IPS DF 19.7 (cell line): ENCODE data around the gene GHSR.

Source experiments
- DNase-seq: peaks from one replicate; pipeline ENCODE4 v3.0.0-alpha.2; 2013; ENCODE audit warnings: low read depth, low spot score

Gene GHSR

DNA sequence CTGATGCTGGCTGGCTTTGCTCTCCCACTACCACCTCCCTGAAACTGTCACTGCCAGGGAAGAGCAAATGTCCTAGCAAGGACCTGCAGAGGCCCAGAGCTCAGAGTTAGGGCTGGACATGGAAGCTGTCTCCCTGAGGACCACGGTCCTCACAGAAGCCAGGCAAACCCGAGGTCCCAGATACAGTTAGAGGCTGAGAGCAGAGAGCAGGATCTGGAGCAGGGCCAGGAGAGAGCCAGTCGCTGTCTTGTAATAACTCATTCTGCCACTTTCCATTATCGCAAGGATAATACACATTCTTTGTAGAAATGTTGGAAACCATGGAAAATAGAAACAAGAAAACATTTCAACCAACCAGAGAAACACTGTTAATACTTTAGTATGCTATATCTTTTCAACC lies 10.1 kb downstream of the GHSR start:
- no peak for DNase-seq

- no peak for DNase-seq
These were observed 10.5 kb downstream of the GHSR start for GRCh38 chr3:172437713-172438112.

- DNase-seq: no peak
These were observed 32.9 kb downstream of the GHSR start for GRCh38 chr3:172415323-172415722.

GRCh38 chr3:172411478-172411947 lies 36.7 kb downstream of the GHSR start:
- no peak for DNase-seq

GRCh38 chr3:172410702-172411477 lies 37.4 kb downstream of the GHSR start:
- no peak for DNase-seq

DNA sequence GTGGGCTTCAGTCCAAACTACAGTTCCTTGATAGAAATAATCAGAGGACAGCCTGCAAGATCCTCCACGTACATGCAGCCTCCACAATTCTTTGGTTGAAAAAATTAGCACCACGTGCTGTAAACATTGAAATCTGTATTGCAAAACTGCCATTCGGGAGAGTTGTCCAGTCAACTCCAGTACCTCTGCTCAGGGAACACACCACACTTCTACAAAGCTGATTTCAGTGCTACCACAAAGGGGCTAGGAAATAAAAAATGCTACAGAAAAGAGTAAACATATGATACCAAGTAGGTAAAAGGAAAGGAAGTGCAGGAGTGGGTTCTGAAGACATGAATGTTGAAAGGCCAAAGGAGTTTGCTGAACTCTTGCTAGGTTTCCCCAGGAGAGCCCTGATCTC lies 40.4 kb downstream of the GHSR start:
- no peak for DNase-seq

DNA sequence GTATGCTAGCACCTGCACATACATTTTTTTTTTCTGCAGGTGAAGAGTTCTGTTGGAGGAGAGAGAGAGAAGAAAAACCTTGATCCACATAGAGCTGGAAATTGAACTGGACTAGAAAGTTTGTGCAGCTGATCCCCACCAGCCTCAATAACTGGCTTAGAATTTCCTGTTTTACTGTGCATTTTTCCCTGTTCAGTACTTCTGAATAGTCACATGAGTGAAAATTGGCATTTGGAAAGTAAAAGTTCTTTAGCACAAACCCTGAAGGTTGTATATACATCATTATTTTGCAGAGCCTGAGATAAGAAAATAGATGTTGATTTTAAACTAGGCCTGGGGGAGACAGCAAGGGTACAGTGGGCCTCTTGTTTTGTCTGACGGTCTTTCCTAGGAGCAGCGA lies 42.3 kb downstream of the GHSR start:
- no peak for DNase-seq

DNA sequence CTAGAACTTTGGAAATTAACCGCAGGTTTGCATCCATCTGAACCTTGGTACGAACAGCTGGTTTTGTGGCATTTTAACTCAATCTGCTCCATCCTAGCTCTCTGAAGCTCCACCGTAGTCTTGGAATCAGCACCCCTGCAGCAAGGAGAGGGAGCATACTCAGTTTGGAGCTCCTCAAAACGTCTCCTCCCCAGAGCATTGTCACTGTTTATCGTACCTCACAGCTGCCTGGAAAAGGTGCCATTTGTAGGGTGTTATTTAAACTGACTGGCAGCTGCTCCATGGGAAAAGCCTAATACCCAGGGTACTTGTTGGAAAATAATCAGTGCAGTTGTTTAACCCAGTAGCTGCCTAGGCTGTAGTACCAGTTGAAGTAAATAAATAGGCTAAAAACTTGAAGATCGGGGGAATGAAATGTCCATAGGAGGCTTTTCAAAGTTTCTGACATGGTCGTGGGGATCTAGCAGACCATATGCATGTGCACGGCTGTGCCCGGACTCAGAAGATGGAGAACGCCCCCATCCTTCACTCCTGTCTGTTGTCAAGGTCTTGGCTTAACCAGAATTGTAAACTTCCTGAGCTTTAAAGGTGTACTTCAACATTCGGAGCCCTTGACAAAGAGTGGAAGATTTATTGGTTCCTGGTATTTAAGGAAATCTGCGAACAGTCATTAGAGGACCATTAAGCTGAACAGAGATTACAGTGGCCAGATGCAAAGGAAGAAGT lies 43.9 kb downstream of the GHSR start:
- no peak for DNase-seq

DNA sequence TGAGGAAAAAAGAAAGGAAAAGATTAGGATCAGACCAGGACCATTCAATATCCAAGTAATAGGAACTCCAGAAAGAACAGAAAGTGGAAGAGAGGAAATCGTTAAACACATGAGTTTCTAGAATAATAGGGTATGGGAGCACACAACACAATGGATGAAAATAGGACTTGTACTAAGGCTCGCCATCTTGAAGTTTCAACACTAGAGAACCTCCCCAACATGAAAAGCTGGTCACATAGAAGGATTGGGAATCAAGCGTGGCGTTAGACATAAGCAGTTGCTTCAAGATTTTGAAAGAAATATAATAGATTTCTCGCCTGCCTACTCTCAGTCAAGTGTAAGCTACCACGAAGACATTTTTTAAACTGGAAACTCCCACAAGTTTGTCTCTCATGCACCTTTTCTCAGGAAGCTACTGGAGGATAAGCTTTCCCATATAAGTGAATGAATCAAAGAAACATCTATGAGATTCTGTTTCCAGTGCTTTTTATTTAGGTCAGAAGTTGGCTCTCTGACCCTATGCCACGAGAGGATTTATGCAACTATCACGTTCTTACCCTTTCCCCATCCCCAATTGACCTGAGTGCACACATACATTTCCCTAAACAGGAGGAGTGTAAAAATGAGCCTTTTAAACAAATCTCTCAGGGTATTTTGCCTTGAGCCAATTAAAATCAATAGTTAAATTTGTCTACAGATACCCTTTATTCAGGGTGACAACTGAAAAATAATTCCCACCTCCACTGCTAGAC lies 45.2 kb downstream of the GHSR start:
- DNase-seq: no peak

- DNase-seq: no peak
These were observed 46.2 kb downstream of the GHSR start for GRCh38 chr3:172402090-172402489.

GRCh38 chr3:172398484-172398883 lies 49.8 kb downstream of the GHSR start:
- no peak for DNase-seq

DNA sequence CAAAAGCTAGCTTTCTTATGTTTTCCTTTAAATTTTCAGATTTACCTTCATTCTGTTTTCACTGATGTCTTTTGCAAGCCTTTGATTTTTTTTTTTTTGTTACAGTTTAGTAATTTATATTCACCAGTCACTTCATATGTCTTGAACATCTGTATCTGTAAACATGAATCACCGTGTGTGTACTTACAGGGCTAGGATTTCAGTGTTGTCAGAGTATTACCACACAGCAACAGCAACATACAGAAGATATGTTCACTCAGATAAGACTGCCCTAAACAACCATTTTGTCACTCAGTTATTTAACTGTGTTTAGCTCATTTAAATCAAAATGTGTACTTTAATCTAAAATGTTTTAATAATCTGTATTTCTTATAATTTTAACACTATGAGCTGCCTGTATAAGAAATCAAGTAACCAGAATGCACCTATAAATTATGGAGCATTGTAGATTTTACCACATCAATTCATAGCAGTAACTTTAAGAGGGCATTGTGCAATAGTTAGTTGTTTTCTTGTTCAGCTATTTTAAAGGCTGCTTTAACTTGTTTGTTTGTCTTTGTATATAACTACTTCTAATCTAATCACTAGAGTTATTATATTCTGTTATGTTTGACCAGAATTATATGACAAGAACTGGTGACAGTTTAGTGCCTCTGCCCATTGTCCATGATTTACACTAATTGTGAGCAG lies 50.4 kb downstream of the GHSR start:
- no peak for DNase-seq

- DNase-seq: no peak
These were observed 51.9 kb downstream of the GHSR start for GRCh38 chr3:172396400-172396799.

GRCh38 chr3:172394692-172395091 lies 53.6 kb downstream of the GHSR start:
- DNase-seq: no peak
